Neutrophil (primary cell): ENCODE measurements around the gene SGSM2.

Experiments used
- H3K27ac ChIP-seq: fragments of 200-600 bp; sonication (generic); 2 replicates; pipeline ENCODE4 v1.5.1; 2016; ENCODE audit warnings: mild to moderate bottlenecking, moderate library complexity
- H3K27me3 ChIP-seq: fragments of 200-600 bp; sonication (generic); 2 replicates; pipeline ENCODE4 v1.6.0; 2016; ENCODE audit warnings: mild to moderate bottlenecking
- H3K36me3 ChIP-seq: fragments of 200-600 bp; sonication (generic); 2 replicates; pipeline ENCODE4 v1.5.1; 2017
- H3K4me1 ChIP-seq, 2 experiments: fragments of 200-600 bp in 1 of 2; sonication (generic) in 1 of 2; 1 replicate in 1 of 2; 2 replicates in 1 of 2; pipeline versions ENCODE4 v1.5.1 to v1.6.1; 2013 to 2016; ENCODE audit warnings: low read depth in 1 of 2, low read length in 1 of 2, mild to moderate bottlenecking in 1 of 2, moderate library complexity in 1 of 2; ENCODE audit not compliant: control insufficient read depth in 1 of 2, insufficient read depth in 1 of 2
- H3K4me3 ChIP-seq, 2 experiments: fragments of 200-600 bp in 1 of 2; sonication (generic) in 1 of 2; 1 replicate in 1 of 2; 2 replicates in 1 of 2; pipeline ENCODE4 v1.5.1; 2013 to 2016; ENCODE audit warnings: low read depth in 1 of 2, low read length in 1 of 2, mild to moderate bottlenecking in 1 of 2, moderate library complexity in 1 of 2
- H3K9me3 ChIP-seq: fragments of 200-600 bp; sonication (generic); 2 replicates; pipeline ENCODE4 v1.5.1; 2016
- CTCF ChIP-seq: fragments of 200-600 bp; sonication (generic); IDR thresholded peaks from 2 replicates; pipeline ENCODE4 v1.5.1; 2016; ENCODE audit warnings: antibody characterized with exemption

The SGSM2 gene

GRCh38 chr17:2388020-2388682 lies 50.9 kb downstream of the SGSM2 start:
- H3K27ac ChIP-seq, result peak overlapping the region; percentile 13
- peaks cover 34 to 43% of the 10 kb centered on the region in 2 experiments for H3K4me1 ChIP-seq
- no peaks in the 10 kb centered on the region for H3K9me3 ChIP-seq
- no peaks in the 10 kb centered on the region for H3K27me3 ChIP-seq
- peaks cover 37% of the 10 kb centered on the region for H3K36me3 ChIP-seq
- no peak overlapping the region for H3K4me3 ChIP-seq
- no peak for TF ChIP-seq CTCF

GRCh38 chr17:2388683-2389055 lies 51.4 kb downstream of the SGSM2 start:
- Histone ChIP-seq H3K4me3 (no peak overlapping the region), H3K27ac (peak overlapping the region; percentile 100), H3K36me3 (peaks cover 37% of the 10 kb centered on the region), H3K9me3 (no peaks in the 10 kb centered on the region), H3K4me1 (peaks cover 33 to 43% of the 10 kb centered on the region in 2 experiments), H3K27me3 (no peaks in the 10 kb centered on the region)
- no peak for TF ChIP-seq CTCF

GRCh38 chr17:2390199-2390836 lies 53.0 kb downstream of the SGSM2 start:
- peaks cover 28% of the 10 kb centered on the region for H3K36me3 ChIP-seq
- peaks cover 45 to 58% of the 10 kb centered on the region in 2 experiments for H3K4me1 ChIP-seq
- peak overlapping the region; percentile 100 for H3K27ac ChIP-seq
- no peak for TF ChIP-seq CTCF
- H3K27me3 ChIP-seq, result no peaks in the 10 kb centered on the region
- no peaks in the 10 kb centered on the region for H3K9me3 ChIP-seq
- peak overlapping the region; percentile 69 to 86 for H3K4me3 ChIP-seq

- Histone ChIP-seq H3K4me3 (peak overlapping the region; percentile 69 to 86), H3K36me3 (peaks cover 14% of the 10 kb centered on the region), H3K4me1 (peaks cover 58 to 73% of the 10 kb centered on the region in 2 experiments), H3K27ac (peak overlapping the region; percentile 100), H3K9me3 (no peaks in the 10 kb centered on the region), H3K27me3 (no peaks in the 10 kb centered on the region)
- TF ChIP-seq CTCF, result no peak
These were observed 54.4 kb downstream of the SGSM2 start for GRCh38 chr17:2391597-2392251.

- Histone ChIP-seq H3K4me1 (peaks cover 65 to 80% of the 10 kb centered on the region in 2 experiments), H3K4me3 (peak overlapping the region; percentile 69 to 86), H3K27ac (peak overlapping the region; percentile 100), H3K27me3 (no peaks in the 10 kb centered on the region), H3K36me3 (peaks cover 6% of the 10 kb centered on the region), H3K9me3 (no peaks in the 10 kb centered on the region)
- no peak for TF ChIP-seq CTCF
These were observed 55.2 kb downstream of the SGSM2 start for GRCh38 chr17:2392252-2393173.
